Esophagus squamous epithelium (tissue), 5 donors: ENCODE results near the gene PML. TPM values are rescaled to one million over a fixed set of nuclear protein-coding genes. Genes with fewer than 3 reads are reported as not detected.
"Not testable (repeated sequence)": the region's sequence is repeated elsewhere in the genome, so short reads cannot be mapped to it uniquely, and the experiment has no call there.

Experiments
- DNase-seq: peaks from one replicate; lab custom pipeline; 2025; lab: John Stamatoyannopoulos, UW
- H3K27ac ChIP-seq, 4 donors: fragments of 200-600 bp; sonication (generic); one replicate each; pipeline ENCODE4 v1.5.1; 2016 to 2019; ENCODE audit warnings: mild to moderate bottlenecking in 1 of 4
- H3K27me3 ChIP-seq, 4 donors: fragments of 200-600 bp; sonication (generic); 1 replicate in 3 of 4; 2 replicates in 1 of 4; pipeline versions ENCODE4 v1.5.1 to v1.6.0; 2017 to 2021; ENCODE audit warnings: antibody characterized with exemption in 1 of 4
- H3K36me3 ChIP-seq, 3 donors: fragments of 200-600 bp; sonication (generic); one replicate each; pipeline ENCODE4 v1.5.1; 2016 to 2019
- H3K4me1 ChIP-seq, 3 donors: fragments of 200-600 bp; sonication (generic); one replicate each; pipeline ENCODE4 v1.5.1; 2017 to 2019
- H3K4me3 ChIP-seq, 4 donors: fragments of 200-600 bp; sonication (generic); 1 replicate in 3 of 4; 2 replicates in 1 of 4; pipeline ENCODE4 v1.5.1; 2016 to 2019; ENCODE audit warnings: mild to moderate bottlenecking in 2 of 4, moderate library complexity in 1 of 4
- H3K9me3 ChIP-seq, 3 donors: fragments of 200-600 bp; sonication (generic); one replicate each; pipeline ENCODE4 v1.5.1; 2016 to 2019
- CTCF ChIP-seq, 6 experiments: fragments of 450-650 bp in 4 of 6; fragments of 200-600 bp in 2 of 6; sonication (generic) in 2 of 6; IDR thresholded peaks; one replicate each; pipeline ENCODE4 v1.5.1; 2016 to 2019; ENCODE audit warnings: antibody characterized with exemption in 6 of 6, mild to moderate bottlenecking in 4 of 6, moderate library complexity in 4 of 6
- WGBS, 2 donors: methylation state at CpG; one replicate each; pipeline ENCODE4 v1.1.5; 2018; 5-methylcytosine and 5-hydroxymethylcytosine counted together
- intact Hi-C: fragments of 100-400 bp; cut with DNase I; formaldehyde crosslinking; loops from one replicate; pipeline ENCODE4 v1.15.0; 2022
- total RNA-seq, 4 donors: library from RNA; depleted of rRNA; stranded (reverse); fragments of >200 nt; gene quantifications; one replicate each; pipeline ENCODE4 v1.1.0, GENCODE V29; 2016
- donor health status: DM: yes; HTN: yes; CAD: no.

PML gene
- total RNA-seq, 4 donors from 2014 or later, result 34.0 to 52.3 (median 44.5) TPM

DNA sequence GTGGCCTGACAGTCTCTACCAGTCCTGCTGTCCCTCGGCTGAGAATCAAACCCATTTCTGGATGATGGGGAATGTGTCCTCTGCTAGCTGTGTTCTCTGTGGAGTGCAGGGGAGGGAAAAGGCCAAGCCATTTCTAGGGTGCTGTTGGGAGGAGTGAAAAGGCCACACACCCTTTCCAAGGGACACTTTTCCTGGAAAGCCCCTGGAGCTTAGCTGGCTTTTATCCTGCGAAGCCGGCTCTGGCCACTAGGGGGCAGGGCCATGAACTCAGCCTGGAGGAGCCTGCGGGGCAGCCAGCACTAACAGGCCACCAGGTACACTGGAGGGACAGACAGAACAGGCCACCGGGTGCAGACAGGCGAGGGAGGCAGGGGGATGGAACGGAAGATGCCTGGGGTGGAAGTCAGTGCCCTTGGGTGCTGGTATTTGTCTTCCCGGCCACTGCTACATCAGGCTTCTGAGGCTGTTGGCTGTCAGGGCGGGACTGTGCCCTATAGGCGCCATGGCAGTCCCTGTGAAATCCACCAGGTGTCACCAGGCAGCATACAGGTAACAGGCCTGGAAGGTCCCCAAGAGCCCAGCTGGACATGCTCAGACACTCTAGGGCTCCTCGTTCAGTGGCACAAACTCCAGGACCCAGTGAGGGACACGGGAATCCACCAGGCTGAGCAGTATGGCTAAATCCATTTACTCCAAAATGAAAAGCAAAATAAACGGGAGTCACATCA, 71.3 kb downstream of the PML start:
- H3K4me1 ChIP-seq, DNase-seq: not testable (repeated sequence)

GRCh38 chr15:74071645-74072044, 77.1 kb downstream of the PML start:
- H3K36me3 ChIP-seq, H3K9me3 ChIP-seq, H3K27ac ChIP-seq, H3K4me3 ChIP-seq, H3K27me3 ChIP-seq, intact Hi-C loops, DNase-seq, H3K4me1 ChIP-seq: not testable (repeated sequence)
- 81% methylated on average over 3 of the region's 6 CpGs; no CpG with 5 or more reads in 1 of the 2 donors for WGBS, 2 donors

More for the DNA sequence above, 71.3 kb downstream of the PML start:
- H3K27me3 ChIP-seq, H3K4me3 ChIP-seq, H3K36me3 ChIP-seq, H3K27ac ChIP-seq, intact Hi-C loops, H3K9me3 ChIP-seq: not testable (repeated sequence)
- TF ChIP-seq CTCF (IDR thresholded peaks at IDR 0.05), result peak in 4 of 6 experiments; percentile 21 to 62 (median 38)
- no CpG with 5 or more reads among the region's 13 CpGs for WGBS, 2 donors

GRCh38 chr15:74072132-74072531, 77.6 kb downstream of the PML start:
- H3K4me3 ChIP-seq, intact Hi-C loops, H3K27ac ChIP-seq, H3K4me1 ChIP-seq, DNase-seq, H3K36me3 ChIP-seq, H3K27me3 ChIP-seq, H3K9me3 ChIP-seq: not testable (repeated sequence)
- no CpG with 5 or more reads among the region's 9 CpGs for WGBS, 2 donors

DNA sequence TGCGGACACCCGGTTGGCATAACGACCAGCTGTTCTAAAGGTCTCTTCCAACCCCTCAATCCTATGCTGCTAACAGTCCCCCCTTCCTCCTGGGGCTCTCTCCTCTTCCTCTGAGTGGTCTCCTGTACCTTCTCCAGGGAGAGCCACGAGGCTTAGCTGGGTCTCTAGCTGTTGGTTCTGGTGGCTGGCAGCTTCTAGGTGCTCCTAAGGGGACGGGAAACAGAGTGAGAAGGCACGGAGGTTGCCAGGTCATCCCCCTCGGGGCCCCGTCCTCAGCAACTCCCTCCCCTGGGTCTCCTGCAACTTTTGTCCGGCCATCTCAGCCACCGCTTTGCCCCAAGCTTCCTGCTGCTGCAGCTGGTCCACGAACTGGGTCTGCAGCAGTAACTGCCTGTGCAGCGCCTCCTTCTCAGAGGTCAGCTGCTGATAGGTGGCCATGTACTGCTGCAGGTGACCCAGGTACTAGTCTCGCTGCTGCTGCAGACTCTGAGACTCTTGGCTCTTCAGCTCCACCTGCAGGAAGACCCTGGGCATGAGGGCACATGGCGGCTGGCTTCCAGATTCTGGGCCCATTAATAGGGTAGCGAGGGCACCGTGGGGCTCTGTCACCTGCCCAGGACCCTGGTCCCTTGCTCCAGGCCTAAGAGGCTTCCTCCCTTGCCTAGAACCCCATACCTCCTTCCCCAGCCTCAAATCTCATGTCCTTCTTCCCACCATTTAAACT, 78.3 kb downstream of the PML start:
- WGBS, 2 donors, result 42 to 62% methylated on average over 3 to 7 of the region's 16 CpGs
- not testable (repeated sequence) for DNase-seq

DNA sequence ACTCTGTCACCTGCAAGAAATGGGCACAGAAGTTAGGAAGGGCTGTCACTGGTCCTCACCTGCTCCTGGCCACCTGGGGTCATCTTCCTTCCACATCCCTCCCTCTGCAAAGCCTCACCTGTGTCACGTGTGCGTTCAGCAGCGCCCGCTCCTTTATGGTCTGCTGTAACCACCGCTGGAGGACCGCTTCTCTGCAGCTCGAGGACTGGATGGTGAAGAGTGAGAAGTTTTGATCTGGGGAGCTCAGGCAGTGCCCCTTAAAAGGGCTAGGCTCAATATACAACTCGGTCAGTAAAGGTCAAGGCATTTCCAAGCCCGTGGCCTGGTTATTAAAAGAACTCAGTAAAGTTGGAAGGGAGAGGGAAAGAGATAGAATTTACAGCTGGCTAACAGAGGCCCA, 81.3 kb downstream of the PML start:
- DNase-seq, H3K4me3 ChIP-seq, H3K4me1 ChIP-seq, H3K36me3 ChIP-seq, H3K9me3 ChIP-seq, H3K27me3 ChIP-seq, intact Hi-C loops, H3K27ac ChIP-seq: not testable (repeated sequence)
- WGBS, 2 donors, result 57% methylated on average over 3 of the region's 9 CpGs; no CpG with 5 or more reads in 1 of the 2 donors

More for the DNA sequence above, 78.3 kb downstream of the PML start:
- H3K27ac ChIP-seq, H3K9me3 ChIP-seq, H3K36me3 ChIP-seq, H3K27me3 ChIP-seq, intact Hi-C loops, H3K4me3 ChIP-seq, H3K4me1 ChIP-seq: not testable (repeated sequence)

DNA sequence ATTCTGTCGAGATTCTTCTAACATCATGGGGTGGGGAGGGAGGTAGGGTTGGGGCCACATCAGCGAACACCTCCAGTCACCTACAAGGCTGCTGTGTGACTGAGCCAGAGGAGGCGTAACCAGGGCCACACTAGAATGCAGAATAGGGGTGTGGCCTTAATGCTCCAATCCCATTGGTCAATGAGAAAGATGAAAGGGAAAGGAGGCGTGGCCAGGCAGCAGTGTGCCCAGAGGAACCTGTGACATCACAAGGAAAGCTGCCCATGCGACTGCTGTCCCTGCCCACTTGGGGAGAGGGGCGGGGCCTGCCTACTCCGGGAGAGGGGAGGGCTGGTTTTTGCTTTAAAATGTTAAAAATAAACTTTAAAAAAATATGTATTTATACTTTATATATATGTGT, 87.9 kb downstream of the PML start, which contains the start of gene GOLGA6A:
Gene GOLGA6A (minus strand): TSS at position 101 of the 400 bp plus-strand sequence. CDS start 41 bp downstream, at position 60.
- H3K27me3 ChIP-seq, H3K36me3 ChIP-seq, DNase-seq, intact Hi-C loops, H3K9me3 ChIP-seq, H3K27ac ChIP-seq, H3K4me3 ChIP-seq, H3K4me1 ChIP-seq: not testable (repeated sequence)
- WGBS, 2 donors, result no CpG with 5 or more reads among the region's 7 CpGs

DNA sequence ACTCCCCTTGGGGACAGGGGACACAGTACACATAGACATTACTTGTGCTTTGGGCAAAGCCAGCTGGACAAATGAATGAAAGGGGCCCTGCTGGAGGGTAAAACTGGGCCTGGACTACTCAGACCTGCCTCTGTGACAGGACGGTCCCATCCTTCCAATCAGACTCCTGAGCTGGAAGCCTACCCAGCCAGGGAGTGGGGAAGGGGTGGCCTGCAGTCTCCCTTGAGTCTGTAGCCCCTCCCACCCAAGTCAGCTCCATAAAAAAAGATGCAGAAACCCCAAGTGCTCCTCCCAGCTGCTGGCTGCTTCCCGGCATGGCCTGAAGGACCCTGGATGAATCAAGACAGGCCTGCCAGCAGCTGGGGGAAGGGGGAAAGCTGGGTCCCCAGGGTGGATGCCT, 100.1 kb downstream of the PML start:
- no CpG with 5 or more reads among the region's 2 CpGs for WGBS, 2 donors
- DNase-seq, H3K27ac ChIP-seq, H3K4me1 ChIP-seq, H3K9me3 ChIP-seq, H3K27me3 ChIP-seq, intact Hi-C loops, H3K4me3 ChIP-seq, H3K36me3 ChIP-seq: not testable (repeated sequence)

DNA sequence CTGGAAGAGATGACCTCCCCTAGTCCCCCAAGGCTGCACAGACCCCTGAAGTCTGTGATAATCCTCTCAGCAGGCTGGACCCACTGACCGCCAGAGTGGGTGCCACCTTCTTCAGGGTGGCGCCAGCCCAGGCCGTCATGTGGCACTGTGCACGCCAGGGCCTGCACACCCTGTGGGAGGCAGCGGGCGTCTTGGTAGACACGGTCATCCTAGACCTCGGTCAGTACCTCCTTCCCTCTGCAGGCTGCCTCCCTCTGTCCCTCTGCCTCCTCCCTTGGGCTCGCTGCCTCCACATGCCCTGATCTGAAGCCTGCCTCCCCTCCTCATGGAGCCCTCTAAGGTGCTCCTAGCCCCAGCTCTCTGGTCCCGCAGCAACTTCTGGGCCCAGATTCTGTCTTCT, 101.1 kb downstream of the PML start:
- intact Hi-C loops, H3K27ac ChIP-seq, DNase-seq, H3K9me3 ChIP-seq, H3K36me3 ChIP-seq, H3K4me3 ChIP-seq, H3K27me3 ChIP-seq, H3K4me1 ChIP-seq: not testable (repeated sequence)
- 60% methylated on average over 6 of the region's 10 CpGs; no CpG with 5 or more reads in 1 of the 2 donors for WGBS, 2 donors

DNA sequence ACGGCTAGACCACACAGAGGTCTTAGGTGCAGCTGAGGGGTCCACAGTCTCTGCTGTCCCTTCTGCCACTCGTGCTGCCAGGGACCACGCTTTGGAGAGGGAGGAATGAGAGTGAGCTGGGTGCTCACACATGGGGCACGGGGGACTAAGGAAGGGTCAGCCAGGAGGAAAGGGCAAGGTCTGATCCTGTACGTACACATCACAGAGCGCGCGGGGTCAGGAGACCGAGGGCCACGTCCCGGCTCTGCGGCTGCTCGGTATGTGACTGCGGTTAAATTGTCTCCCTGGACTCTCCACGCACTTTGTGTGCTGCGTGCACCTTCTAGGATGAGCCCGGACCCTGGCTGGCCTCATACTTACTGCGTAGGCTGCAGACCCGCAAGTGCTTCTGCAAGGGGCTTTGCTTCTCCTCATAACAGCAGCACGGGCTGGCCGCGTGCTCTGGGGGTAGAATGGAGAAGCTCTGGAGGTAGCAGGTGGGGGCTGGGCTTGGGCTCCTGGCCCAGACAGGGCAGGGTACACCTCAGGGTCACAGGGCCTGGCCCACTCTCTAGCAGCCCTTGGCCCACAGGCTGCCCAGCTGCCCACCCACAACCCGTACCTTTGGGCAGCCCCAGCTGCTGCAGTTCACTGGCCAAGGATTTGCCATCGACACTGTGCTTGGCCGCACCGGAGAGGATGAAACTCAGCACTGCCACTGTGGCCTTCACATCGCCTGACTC, 102.4 kb downstream of the PML start:
- H3K4me1 ChIP-seq, H3K27me3 ChIP-seq, H3K9me3 ChIP-seq, H3K36me3 ChIP-seq, DNase-seq, H3K27ac ChIP-seq, H3K4me3 ChIP-seq, intact Hi-C loops: not testable (repeated sequence)
- WGBS, 2 donors, result no CpG with 5 or more reads among the region's 27 CpGs
